Measurements from ENCODE around the gene OAS3.

- no peak for TF ChIP-seq CTCF (IDR thresholded peaks at IDR 0.05; ENCODE audit: low read depth, low read length)
- no peak for TF ChIP-seq EZH2phosphoT487 (IDR thresholded peaks at IDR 0.05; ENCODE audit: low read depth)
Observed at GRCh38 chr12:112909693-112910092, 28.6 kb upstream of the OAS3 start.

Measured in OCI-LY3 (cell line).